Activated naive CD8-positive, alpha-beta T cell treated with anti-CD3 and anti-CD28 coated beads for 36 hours (primary cell): ENCODE results near the gene ANKLE2. TPM values are rescaled to one million over a fixed set of nuclear protein-coding genes. Genes with fewer than 3 reads are reported as not detected.

Experiments
- DNase-seq: peaks from one replicate; pipeline ENCODE4 v3.0.0; 2021
- H3K27ac Mint-ChIP-seq: one replicate; pipeline ENCODE4 v1.8.0; 2022; ENCODE audit warnings: mild to moderate bottlenecking, moderate library complexity, mixed read lengths
- H3K27me3 Mint-ChIP-seq: one replicate; pipeline ENCODE4 v1.8.0; 2022; ENCODE audit warnings: mild to moderate bottlenecking, mixed read lengths
- H3K36me3 Mint-ChIP-seq: one replicate; pipeline ENCODE4 v1.8.0; 2021; ENCODE audit warnings: mild to moderate bottlenecking, mixed read lengths
- H3K4me1 Mint-ChIP-seq: one replicate; pipeline ENCODE4 v1.8.0; 2021; ENCODE audit warnings: mixed read lengths
- H3K4me3 Mint-ChIP-seq: one replicate; pipeline ENCODE4 v1.8.0; 2022; ENCODE audit warnings: mild to moderate bottlenecking, moderate library complexity, mixed read lengths
- H3K9me3 Mint-ChIP-seq: one replicate; pipeline ENCODE4 v1.8.0; 2022; ENCODE audit warnings: mixed read lengths
- total RNA-seq, 2 experiments: library from RNA; stranded (reverse); gene quantifications; one replicate each; pipeline ENCODE4 v1.2.3, GENCODE V29; 2021

The ANKLE2 gene
- total RNA-seq, 2 experiments from 2014 or later, result 84.5 to 84.8 TPM

DNA sequence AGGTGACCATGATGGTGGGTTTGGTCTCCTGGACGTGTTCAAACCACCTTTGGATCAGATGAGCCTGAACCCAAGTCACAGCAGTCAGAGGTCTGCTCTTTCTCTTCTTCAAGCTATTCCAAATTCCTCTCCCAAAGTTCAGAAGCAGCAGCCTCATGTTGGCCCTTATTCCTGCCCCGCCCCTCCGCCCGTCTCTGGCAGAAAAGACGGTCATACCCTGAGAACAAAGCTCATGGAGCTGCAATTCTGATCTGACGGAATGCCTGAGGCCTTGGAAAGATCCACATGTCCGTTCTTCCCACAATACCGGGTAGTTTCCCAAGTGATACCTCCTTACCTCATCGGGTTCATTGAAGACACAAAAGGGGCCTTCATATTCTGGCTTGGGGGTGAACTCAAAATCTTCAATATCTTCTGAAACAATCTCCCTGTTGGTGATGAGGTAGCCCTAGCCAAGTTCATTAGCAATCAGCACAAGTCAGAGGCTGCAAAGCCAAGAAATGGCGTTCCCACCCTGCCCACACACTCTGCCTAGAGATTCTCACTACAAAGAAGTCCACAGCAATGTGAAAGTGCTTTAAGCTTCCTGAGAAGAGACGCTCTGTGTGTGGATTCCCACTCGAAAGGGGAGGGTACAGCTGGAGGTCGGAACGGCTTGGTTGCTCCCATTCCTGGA lies 85.7 kb downstream of the ANKLE2 start:
- no peaks in the 10 kb centered on the region for H3K4me1 Mint-ChIP-seq

More for the DNA sequence above, 85.7 kb downstream of the ANKLE2 start:
- Mint-ChIP-seq H3K27me3 (no peaks in the 10 kb centered on the region), H3K9me3 (no peaks in the 10 kb centered on the region), H3K36me3 (peaks cover 40% of the 10 kb centered on the region), H3K27ac (no peak overlapping the region), H3K4me3 (no peak overlapping the region)
- DNase-seq, result no peak

Other genes starting within 250 kb of the ANKLE2 start
- not detected for gene LRCOL1, start 151.2 kb downstream of the ANKLE2 start, total RNA-seq
- gene P2RX2, start 143.1 kb downstream of the ANKLE2 start, total RNA-seq, result not detected
- 100 to 1,000 TPM; 117 to 123 TPM for gene POLE, start 74.5 kb downstream of the ANKLE2 start, total RNA-seq
- gene PXMP2, start 74.2 kb downstream of the ANKLE2 start, total RNA-seq, result 10 to 100 TPM; 18.3 to 19.0 TPM
- gene PGAM5, start 51.0 kb downstream of the ANKLE2 start, total RNA-seq, result 100 to 1,000 TPM; 102 to 105 TPM
- gene GOLGA3, start 67.0 kb upstream of the ANKLE2 start, total RNA-seq, result 10 to 100 TPM; 51.5 to 57.2 TPM
- 10 to 100 TPM; 47.9 to 48.6 TPM for gene CHFR, start 125.8 kb upstream of the ANKLE2 start, total RNA-seq
- gene ZNF605, start 194.5 kb upstream of the ANKLE2 start, total RNA-seq, result 1 to 10 TPM; 4.2 to 5.1 TPM
- gene ZNF26, start 224.5 kb upstream of the ANKLE2 start, total RNA-seq, result 10 to 100 TPM; 17.4 to 19.1 TPM